Activated CD4-positive, alpha-beta T cell treated with anti-CD3 and anti-CD28 coated beads, Interleukin-2, amount 50 U/mL, for 48 hours (primary cell): Measurements from ENCODE around the gene CYTH3.
A peak's percentile ranks its signal among the peaks of the same experiment; 100 is the strongest.

Experiments used
- DNase-seq, 2 experiments: peaks; one replicate each; pipeline ENCODE4 v3.0.0-alpha.2; 2020

Gene CYTH3

GRCh38 chr7:6279937-6280336 lies 7.5 kb upstream of the CYTH3 start:
- DNase-seq, result no peak

GRCh38 chr7:6279341-6279740 lies 6.9 kb upstream of the CYTH3 start:
- no peak for DNase-seq

- DNase-seq, result no peak
Measured at GRCh38 chr7:6278749-6279310, 6.4 kb upstream of the CYTH3 start.

- no peak for DNase-seq
Measured at GRCh38 chr7:6277476-6277875, 5.1 kb upstream of the CYTH3 start.

- no peak for DNase-seq
Measured at GRCh38 chr7:6276911-6277408, 4.5 kb upstream of the CYTH3 start.

GRCh38 chr7:6274743-6275142 lies 2.3 kb upstream of the CYTH3 start:
- DNase-seq, result no peak

GRCh38 chr7:6273917-6274630 lies 1.6 kb upstream of the CYTH3 start:
- no peak for DNase-seq

GRCh38 chr7:6273380-6273837 lies 985 bp upstream of the CYTH3 start:
- no peak for DNase-seq

- DNase-seq, result peak; percentile 12 to 25
Measured at GRCh38 chr7:6271694-6272440, 557 bp downstream of the CYTH3 start.

GRCh38 chr7:6271060-6271658 lies 1.3 kb downstream of the CYTH3 start:
- peak; percentile 18 to 39 for DNase-seq

- no peak for DNase-seq
Measured at GRCh38 chr7:6269527-6269926, 2.9 kb downstream of the CYTH3 start.

GRCh38 chr7:6268907-6269306 lies 3.5 kb downstream of the CYTH3 start:
- no peak for DNase-seq

- no peak for DNase-seq
Measured at GRCh38 chr7:6268023-6268900, 4.2 kb downstream of the CYTH3 start.

GRCh38 chr7:6266699-6267098 lies 5.7 kb downstream of the CYTH3 start:
- no peak for DNase-seq

GRCh38 chr7:6262221-6262620 lies 10.2 kb downstream of the CYTH3 start:
- no peak for DNase-seq

GRCh38 chr7:6261699-6262098 lies 10.7 kb downstream of the CYTH3 start:
- no peak for DNase-seq

GRCh38 chr7:6260291-6261187 lies 11.9 kb downstream of the CYTH3 start:
- DNase-seq, result no peak

GRCh38 chr7:6259257-6259656 lies 13.2 kb downstream of the CYTH3 start:
- DNase-seq, result no peak

GRCh38 chr7:6258440-6259182 lies 13.8 kb downstream of the CYTH3 start:
- no peak for DNase-seq

- no peak for DNase-seq
Measured at GRCh38 chr7:6257675-6258074, 14.7 kb downstream of the CYTH3 start.
